Suprapubic skin (tissue), 4 donors: ENCODE measurements around the gene DAAM1.

Source experiments
- CTCF ChIP-seq, 2 donors: fragments of 200-600 bp in 1 of 2; fragments of 450-650 bp in 1 of 2; sonication (generic) in 1 of 2; IDR thresholded peaks; one replicate each; pipeline ENCODE4 v1.5.1; 2016 to 2019; ENCODE audit warnings: antibody characterized with exemption in 2 of 2, mild to moderate bottlenecking in 1 of 2, moderate library complexity in 1 of 2
- EP300 ChIP-seq: sonication (generic); formaldehyde crosslinking; IDR thresholded peaks from one replicate; pipeline ENCODE4 v1.6.1; 2017; ENCODE audit warnings: antibody characterized with exemption
- POLR2A ChIP-seq, 2 donors: fragments of 450-650 bp; IDR thresholded peaks; one replicate each; pipeline ENCODE4 v1.6.1; 2017; ENCODE audit warnings: antibody characterized with exemption in 2 of 2, mild to moderate bottlenecking in 2 of 2, moderate library complexity in 2 of 2
- POLR2AphosphoS5 ChIP-seq, 3 donors: sonication (generic); formaldehyde crosslinking; IDR thresholded peaks; one replicate each; pipeline ENCODE4 v1.6.1; 2017; ENCODE audit warnings: antibody characterized with exemption in 3 of 3

- TF ChIP-seq CTCF (IDR thresholded peaks at IDR 0.05) (no peak), POLR2AphosphoS5 (IDR thresholded peaks at IDR 0.05) (no peak), POLR2A (IDR thresholded peaks at IDR 0.05) (no peak), EP300 (no peak)
Observed at GRCh38 chr14:59320763-59321625, 132.5 kb downstream of the DAAM1 start.
